H1 (cell line): ENCODE measurements around the gene UTP25. TPM values are rescaled to one million over a fixed set of nuclear protein-coding genes. Genes with fewer than 3 reads are reported as not detected.

Experiments
- KDM4A ChIP-seq: IDR thresholded peaks from one replicate; pipeline ENCODE4 v1.7.1; 2012; ENCODE audit warnings: low read depth, mild to moderate bottlenecking, moderate library complexity, low read length, inconsistent platforms; ENCODE audit not compliant: severe bottlenecking
- POLR2AphosphoS5 ChIP-seq: IDR thresholded peaks from 2 replicates; pipeline ENCODE4 v1.6.1; 2011; ENCODE audit warnings: low read depth, low read length
- SIN3A ChIP-seq, 2 experiments: IDR thresholded peaks in 1 of 2; conservative IDR thresholded peaks in 1 of 2; 2 replicates each; pipeline ENCODE4 v1.6.1; 2011 to 2012; ENCODE audit warnings: low read length in 2 of 2, improper control_type of control experiment in 1 of 2, low read depth in 1 of 2, mild to moderate bottlenecking in 1 of 2
- polyA plus RNA-seq, 7 experiments: library from polyadenylated mRNA; depleted of rRNA in 3 of 7; stranded (reverse) in 5 of 7; unstranded in 2 of 7; fragments of >200 nt in 5 of 7; fragments of 200-250 nt in 2 of 7; gene quantifications; 1 replicate in 5 of 7; 2 replicates in 1 of 7; 4 replicates in 1 of 7; pipeline versions ENCODE4 v1.2.1 to v1.2.3, GENCODE V29; 2011 to 2013; ENCODE audit warnings: missing spikeins in 2 of 7, mixed read lengths in 2 of 7
- total RNA-seq: library from RNA; stranded (reverse); fragmentation: NEBNext Ultra II Directional; extraction: Animal tissue kit (Norgen Biotek cat#: 25700); gene quantifications from 2 replicates; pipeline ENCODE4 v1.2.1, GENCODE V29; 2021

Gene UTP25
- total and polyA plus RNA-seq, 2 of the 8 experiments (the other 6 are each of a cell fraction or from before 2014, with no cell fraction given) = 4.0 to 7.6 TPM

DNA sequence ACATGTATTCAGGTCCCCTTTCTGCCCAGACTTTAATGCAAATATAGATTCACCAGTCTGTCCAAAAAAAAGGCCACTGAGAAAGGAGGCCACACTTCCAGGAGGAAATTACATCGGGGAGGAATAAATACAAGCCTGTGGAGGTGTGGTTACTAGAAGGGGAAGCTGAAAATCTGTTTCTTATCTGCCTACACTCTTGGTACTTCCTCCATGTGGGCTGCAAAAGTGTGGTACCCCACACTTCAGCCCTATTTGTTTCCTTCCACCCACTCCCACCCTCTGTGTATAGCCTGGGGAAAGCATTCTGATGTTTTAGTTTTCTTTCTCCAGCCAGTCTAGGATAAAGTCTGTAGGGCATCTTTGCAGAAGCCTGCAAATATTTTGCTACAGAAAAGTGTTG, 38.4 kb downstream of the UTP25 start (continued):
- TF ChIP-seq KDM4A (no peak), POLR2AphosphoS5 (no peak), SIN3A (conservative IDR thresholded peaks at IDR 0.05 in 1 of 2, IDR thresholded peaks at IDR 0.05 in 1 of 2; ENCODE audit: low read depth in 1 of 2, low read length in 2 of 2) (no peak)
